HEK293 (cell line): ENCODE data around the gene ENAH.

Experiments
- CTCF ChIP-seq: fragments of 450-650 bp; formaldehyde crosslinking; IDR thresholded peaks from 2 replicates; pipeline ENCODE4 v1.5.1; 2016; ENCODE audit warnings: missing biosample characterization, missing genetic modification characterization
- PRDM6 ChIP-seq: fragments of 450-650 bp; formaldehyde crosslinking; IDR thresholded peaks from 2 replicates; pipeline ENCODE4 v1.5.1; 2017; ENCODE audit warnings: missing biosample characterization, missing genetic modification characterization
- REPIN1 ChIP-seq: fragments of 450-650 bp; formaldehyde crosslinking; IDR thresholded peaks from 2 replicates; pipeline ENCODE4 v1.5.1; 2017; ENCODE audit warnings: missing biosample characterization, missing genetic modification characterization, low read depth
- ZNF140 ChIP-seq: fragments of 450-650 bp; formaldehyde crosslinking; IDR thresholded peaks from 2 replicates; pipeline ENCODE4 v1.5.1; 2016; ENCODE audit warnings: missing biosample characterization, missing genetic modification characterization

DNA sequence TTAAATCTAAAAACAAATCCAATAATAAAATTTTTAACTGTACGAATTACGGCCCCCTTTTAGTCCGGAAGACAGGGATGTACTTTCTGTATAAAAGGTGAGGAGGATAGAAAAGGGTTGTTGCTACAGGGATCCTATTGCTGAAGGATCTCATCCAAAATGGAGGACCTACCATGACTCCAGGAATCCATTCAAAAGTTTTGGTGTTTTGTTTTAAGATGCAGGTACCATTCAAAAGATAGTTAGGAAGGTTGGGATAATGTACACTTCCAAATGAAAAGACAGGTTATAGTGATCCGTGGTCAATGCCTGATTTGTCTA lies 1.3 kb upstream of the ENAH start:
- TF ChIP-seq ZNF140 (tag by site-specific recombination) (no peak), CTCF (tag by site-specific recombination) (no peak), PRDM6 (peak; percentile 11; the same call in 1 of the 2 replicates), REPIN1 (tag by site-specific recombination) (no peak)
